Measurements from ENCODE around the gene EMILIN2. TPM values are rescaled to one million over a fixed set of nuclear protein-coding genes. Genes with fewer than 3 reads are reported as not detected.

Gene EMILIN2
- total RNA-seq, 4 donors from 2014 or later, result 4.3 to 11.3 (median 7.1) TPM

DNA sequence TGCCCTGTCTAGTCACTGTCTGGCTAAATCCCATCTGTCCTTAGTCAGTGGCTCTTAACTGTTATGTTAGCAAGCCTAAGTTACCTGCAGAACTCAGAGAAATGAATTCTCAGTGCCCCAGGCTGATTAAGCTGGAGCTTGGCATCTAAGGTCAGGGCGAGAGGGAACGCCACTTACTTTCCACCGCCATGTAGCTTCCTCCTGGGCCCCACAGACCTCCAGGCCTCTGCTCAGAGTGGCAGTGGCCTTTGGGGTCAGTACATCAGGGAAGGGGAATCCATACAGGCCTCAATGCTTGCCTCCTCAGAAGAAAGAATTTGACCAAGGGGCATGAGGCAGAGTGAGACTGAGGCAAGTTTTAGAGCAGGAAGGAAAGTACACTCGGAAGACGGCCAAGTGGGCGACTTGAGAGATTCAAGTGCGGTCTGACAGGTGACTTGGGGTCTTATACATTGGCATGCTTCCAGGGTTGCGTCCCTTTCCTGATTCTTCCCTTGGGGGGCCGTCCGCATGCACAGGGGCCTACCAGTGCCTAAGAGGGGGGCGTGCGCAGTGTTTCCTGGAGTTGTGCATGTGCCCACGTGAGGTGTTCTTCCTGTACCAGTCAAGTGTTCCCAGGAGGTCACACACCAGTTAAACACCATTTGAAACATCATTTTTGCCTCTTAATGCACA, 64.1 kb downstream of the EMILIN2 start:
- H3K4me3 ChIP-seq, result no peak overlapping the region
- H3K9me3 ChIP-seq, result no peaks in the 10 kb centered on the region
- peaks cover 24% of the 10 kb centered on the region for H3K4me1 ChIP-seq
- H3K27me3 ChIP-seq, result peaks cover 13% of the 10 kb centered on the region
- 89% methylated on average over 13 of the region's 13 CpGs for WGBS
- H3K27ac ChIP-seq, result no peak overlapping the region
- no peak for TF ChIP-seq POLR2AphosphoS5 (IDR thresholded peaks at IDR 0.05)
- TF ChIP-seq, protein P1, sequence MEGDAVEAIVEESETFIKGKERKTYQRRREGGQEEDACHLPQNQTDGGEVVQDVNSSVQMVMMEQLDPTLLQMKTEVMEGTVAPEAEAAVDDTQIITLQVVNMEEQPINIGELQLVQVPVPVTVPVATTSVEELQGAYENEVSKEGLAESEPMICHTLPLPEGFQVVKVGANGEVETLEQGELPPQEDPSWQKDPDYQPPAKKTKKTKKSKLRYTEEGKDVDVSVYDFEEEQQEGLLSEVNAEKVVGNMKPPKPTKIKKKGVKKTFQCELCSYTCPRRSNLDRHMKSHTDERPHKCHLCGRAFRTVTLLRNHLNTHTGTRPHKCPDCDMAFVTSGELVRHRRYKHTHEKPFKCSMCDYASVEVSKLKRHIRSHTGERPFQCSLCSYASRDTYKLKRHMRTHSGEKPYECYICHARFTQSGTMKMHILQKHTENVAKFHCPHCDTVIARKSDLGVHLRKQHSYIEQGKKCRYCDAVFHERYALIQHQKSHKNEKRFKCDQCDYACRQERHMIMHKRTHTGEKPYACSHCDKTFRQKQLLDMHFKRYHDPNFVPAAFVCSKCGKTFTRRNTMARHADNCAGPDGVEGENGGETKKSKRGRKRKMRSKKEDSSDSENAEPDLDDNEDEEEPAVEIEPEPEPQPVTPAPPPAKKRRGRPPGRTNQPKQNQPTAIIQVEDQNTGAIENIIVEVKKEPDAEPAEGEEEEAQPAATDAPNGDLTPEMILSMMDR (IDR thresholded peaks at IDR 0.05), result no peak
- TF ChIP-seq POLR2A (IDR thresholded peaks at IDR 0.05), result no peak
- TF ChIP-seq EP300 (IDR thresholded peaks at IDR 0.05), result no peak
- H3K36me3 ChIP-seq, result peaks cover 26% of the 10 kb centered on the region
- peak in 1 of 2 donors; percentile 69 for DNase-seq (ENCODE audit: low spot score in 2 of 2)

DNA sequence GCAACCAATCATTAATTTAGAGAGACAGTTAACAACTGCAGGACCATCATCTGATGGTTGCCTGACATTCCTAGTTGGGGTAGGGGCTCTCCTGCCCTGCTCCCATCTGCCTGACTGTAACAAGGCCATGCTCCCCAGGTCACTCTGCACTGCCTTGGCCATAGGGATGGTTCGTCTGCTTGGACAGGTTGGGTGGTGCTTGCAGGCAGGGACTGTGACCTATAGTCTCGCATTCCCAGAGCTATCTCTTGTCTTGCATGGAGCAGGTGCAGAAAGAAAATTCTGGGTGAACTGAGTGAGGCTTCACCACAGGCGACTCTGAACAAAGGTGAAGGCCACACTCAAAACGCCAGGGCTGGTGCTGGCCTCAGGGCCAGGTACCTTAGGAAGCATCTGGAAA, 64.7 kb downstream of the EMILIN2 start:
- TF ChIP-seq, protein P1 (IDR thresholded peaks at IDR 0.05), result no peak
- TF ChIP-seq POLR2AphosphoS5 (IDR thresholded peaks at IDR 0.05) (no peak), POLR2A (IDR thresholded peaks at IDR 0.05) (no peak), EP300 (IDR thresholded peaks at IDR 0.05) (no peak)
- Histone ChIP-seq H3K4me3 (no peak overlapping the region), H3K9me3 (no peaks in the 10 kb centered on the region), H3K4me1 (peaks cover 18% of the 10 kb centered on the region), H3K27me3 (peaks cover 8% of the 10 kb centered on the region), H3K36me3 (peaks cover 26% of the 10 kb centered on the region), H3K27ac (no peak overlapping the region)
- DNase-seq (ENCODE audit: low spot score in 2 of 2), result peak in 1 of 2 donors; percentile 52
- WGBS, result 94% methylated on average over 4 of the region's 4 CpGs

DNA sequence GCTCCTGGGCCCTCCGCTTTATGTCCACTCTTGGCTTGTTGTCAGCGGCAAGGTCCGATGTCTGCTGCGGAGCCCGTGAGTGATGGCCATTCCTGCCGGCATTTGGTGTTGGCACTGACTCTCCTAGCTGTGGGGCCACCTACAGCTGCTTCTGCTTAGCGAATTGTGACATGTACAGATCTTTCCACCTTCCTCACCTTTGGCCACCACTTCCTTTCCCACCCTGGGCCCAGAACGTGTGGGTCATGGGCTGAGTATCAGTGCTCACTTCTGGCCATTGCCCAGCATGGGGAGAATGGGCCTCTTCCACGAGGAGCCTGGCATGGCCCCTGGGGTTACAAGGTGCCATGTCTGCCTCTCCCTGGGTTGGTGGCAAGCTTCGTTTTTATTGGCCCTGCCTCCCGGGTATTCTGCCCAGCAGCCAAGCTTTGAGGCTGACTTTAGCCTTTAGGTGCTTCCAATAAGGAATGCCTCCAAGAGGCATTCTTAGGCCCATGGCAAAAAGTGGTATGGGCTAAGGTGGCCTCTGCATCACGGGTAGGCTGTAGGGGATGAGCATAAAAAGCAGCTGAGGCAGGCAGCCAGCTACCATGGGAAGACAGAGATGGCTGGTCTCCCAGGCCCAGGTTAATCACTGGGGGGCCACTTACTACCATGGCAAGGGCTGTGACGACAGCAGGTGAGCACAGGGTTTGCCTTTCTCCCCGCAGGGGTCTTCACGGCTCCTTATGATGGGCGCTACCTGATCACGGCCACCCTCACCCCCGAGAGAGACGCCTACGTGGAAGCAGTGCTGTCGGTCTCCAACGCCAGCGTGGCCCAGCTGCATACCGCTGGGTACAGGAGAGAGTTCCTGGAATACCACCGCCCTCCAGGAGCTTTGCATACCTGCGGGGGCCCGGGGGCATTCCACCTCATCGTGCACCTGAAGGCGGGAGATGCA, 65.8 kb downstream of the EMILIN2 start:
- WGBS, result 93% methylated on average over 23 of the region's 29 CpGs
- Histone ChIP-seq H3K27ac (no peak overlapping the region), H3K9me3 (no peaks in the 10 kb centered on the region), H3K4me1 (peaks cover 7% of the 10 kb centered on the region), H3K27me3 (no peaks in the 10 kb centered on the region), H3K4me3 (no peak overlapping the region), H3K36me3 (peaks cover 26% of the 10 kb centered on the region)
- peak in 1 of 2 donors; percentile 74 for DNase-seq (ENCODE audit: low spot score in 2 of 2)
- TF ChIP-seq, protein P1 (IDR thresholded peaks at IDR 0.05), result no peak
- TF ChIP-seq POLR2AphosphoS5 (IDR thresholded peaks at IDR 0.05) (no peak), POLR2A (IDR thresholded peaks at IDR 0.05) (no peak), EP300 (IDR thresholded peaks at IDR 0.05) (no peak)

DNA sequence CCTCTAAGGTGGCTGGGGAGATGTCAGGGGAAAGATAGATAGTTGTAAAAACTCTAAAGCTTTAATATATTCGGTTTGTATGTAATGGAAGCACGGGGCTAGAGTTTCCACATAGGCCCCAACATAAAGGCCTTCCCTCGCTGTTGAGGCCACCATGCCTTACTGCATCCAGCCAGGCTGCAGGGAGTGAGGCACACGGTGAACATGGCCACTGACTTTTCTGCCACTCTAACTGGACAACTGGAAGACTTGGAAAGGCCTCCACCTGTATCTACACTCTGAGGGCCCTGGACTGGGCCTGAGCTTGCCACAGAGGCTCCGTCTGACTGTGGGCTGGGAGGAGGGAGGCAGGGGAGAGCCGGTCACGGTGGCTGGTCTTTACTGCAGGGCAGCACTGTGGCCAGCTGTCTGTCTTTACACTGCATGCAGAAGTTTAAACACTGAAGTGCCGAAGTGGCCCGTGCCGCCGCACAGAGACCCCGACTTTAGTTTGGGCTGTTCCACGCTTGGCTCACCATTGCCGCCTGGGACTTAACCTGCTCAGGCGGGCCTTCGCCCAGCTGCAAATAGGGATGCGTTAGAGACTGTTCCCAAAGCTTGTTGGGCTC, 66.7 kb downstream of the EMILIN2 start:
- H3K4me3 ChIP-seq, result no peak overlapping the region
- H3K36me3 ChIP-seq, result peaks cover 26% of the 10 kb centered on the region
- peak in 1 of 2 donors; percentile 65 for DNase-seq (ENCODE audit: low spot score in 2 of 2)
- H3K4me1 ChIP-seq, result no peaks in the 10 kb centered on the region
- H3K27me3 ChIP-seq, result no peaks in the 10 kb centered on the region
- TF ChIP-seq EP300 (IDR thresholded peaks at IDR 0.05) (no peak), POLR2A (IDR thresholded peaks at IDR 0.05) (no peak), POLR2AphosphoS5 (IDR thresholded peaks at IDR 0.05) (no peak)
- TF ChIP-seq, protein P1 (IDR thresholded peaks at IDR 0.05), result no peak
- no peak overlapping the region for H3K27ac ChIP-seq
- no peaks in the 10 kb centered on the region for H3K9me3 ChIP-seq
- 90% methylated on average over 17 of the region's 17 CpGs for WGBS
